ENCODE measurements around the gene FFAR1.
"Not testable (repeated sequence)": the region's sequence is repeated elsewhere in the genome, so short reads cannot be mapped to it uniquely, and the experiment has no call there.

FFAR1 gene

DNA sequence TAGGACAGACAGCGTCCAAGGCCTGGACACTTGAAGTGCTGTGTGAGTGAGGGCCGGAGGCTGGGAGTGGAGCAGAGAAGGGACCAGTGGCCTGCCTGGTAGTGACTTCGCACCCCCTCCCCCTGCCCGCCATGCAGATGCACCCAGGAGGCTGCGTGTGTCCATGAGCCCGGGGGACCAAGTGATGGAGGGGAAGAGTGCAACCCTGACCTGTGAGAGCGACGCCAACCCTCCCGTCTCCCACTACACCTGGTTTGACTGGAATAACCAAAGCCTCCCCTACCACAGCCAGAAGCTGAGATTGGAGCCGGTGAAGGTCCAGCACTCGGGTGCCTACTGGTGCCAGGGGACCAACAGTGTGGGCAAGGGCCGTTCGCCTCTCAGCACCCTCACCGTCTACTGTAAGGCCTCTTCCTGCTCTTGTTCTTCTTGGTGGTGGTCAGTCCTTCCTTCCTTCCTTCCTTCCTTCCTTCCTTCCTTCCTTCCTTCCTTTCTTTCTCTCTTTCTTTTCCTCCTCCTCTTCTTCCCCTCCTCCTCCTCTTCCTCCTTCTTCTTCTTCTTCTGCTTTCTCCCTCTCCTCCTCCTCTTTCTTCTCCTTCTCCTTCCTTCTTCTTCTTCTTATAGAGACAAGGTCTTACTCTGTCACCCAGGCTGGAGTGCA, 6.0 kb upstream of the FFAR1 start:
- no peak for DNase-seq (ENCODE audit: low read depth in 2 of 3, low spot score in 2 of 3)

DNA sequence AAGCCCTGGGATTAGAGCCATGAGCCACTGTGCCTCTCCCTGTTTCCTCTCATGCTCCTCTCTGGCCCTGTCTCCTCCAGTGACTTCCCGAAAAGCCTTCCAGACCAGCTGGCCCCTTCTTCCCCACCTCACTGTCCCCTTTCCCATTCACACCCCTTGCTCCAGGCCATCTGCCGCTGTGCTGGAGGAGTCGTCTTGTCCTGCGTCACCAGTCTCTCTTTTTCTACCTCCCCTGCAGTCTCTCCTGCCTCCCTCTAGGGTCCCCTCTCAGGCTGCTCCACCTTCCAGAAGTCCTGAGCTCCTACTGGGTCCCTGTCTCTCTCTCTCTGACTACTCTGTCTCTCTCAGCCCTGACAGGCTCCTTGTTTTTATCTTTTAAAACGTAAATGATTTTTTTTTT, 5.3 kb upstream of the FFAR1 start:
- DNase-seq (ENCODE audit: low read depth in 2 of 3, low spot score in 2 of 3): no peak

DNA sequence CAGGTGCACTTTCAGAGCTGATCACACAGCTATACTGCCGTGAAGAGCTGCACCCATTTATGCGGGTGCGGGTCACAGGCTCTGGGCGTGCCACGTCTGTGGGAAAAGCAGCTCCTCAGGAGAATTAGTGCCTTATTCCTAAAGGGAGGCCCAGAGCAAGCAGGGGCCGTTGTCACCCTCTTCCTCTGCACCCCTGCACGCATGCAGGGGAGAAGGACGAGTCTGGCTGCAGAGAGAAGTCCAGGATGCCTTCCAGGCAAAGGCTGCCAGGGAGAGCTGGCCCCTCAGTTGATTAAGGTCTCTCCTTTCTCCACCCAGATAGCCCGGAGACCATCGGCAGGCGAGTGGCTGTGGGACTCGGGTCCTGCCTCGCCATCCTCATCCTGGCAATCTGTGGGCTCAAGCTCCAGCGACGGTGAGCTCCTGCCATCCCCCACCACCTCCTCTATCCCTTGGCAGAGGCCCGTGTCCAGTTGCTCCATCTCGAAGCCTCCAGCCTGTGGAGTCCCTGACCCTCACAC, 3.1 kb upstream of the FFAR1 start:
- no peak for DNase-seq (ENCODE audit: low read depth in 2 of 3, low spot score in 2 of 3)

DNA sequence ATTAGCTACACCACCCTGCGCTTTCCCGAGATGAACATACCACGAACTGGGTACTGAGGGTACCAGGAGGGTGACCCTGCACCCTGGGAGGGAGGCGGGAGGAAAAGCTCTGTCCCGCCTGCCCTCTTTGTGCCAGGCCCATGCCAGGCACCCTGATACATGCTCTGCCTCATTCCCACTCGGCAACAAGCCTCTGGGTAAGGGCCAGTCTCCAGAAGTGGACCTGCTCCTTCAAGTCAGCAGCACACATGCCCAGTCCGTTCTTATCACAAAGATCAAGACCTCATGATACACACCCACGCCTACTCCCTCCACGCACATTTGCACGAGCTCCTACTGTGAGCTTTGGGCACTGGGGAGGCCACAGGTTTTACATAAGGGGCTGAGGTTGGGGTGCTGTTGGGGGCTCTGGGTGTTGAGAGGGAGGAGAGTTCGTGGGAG, 2.0 kb upstream of the FFAR1 start:
- no peak for DNase-seq (ENCODE audit: low read depth in 2 of 3, low spot score in 2 of 3)

DNA sequence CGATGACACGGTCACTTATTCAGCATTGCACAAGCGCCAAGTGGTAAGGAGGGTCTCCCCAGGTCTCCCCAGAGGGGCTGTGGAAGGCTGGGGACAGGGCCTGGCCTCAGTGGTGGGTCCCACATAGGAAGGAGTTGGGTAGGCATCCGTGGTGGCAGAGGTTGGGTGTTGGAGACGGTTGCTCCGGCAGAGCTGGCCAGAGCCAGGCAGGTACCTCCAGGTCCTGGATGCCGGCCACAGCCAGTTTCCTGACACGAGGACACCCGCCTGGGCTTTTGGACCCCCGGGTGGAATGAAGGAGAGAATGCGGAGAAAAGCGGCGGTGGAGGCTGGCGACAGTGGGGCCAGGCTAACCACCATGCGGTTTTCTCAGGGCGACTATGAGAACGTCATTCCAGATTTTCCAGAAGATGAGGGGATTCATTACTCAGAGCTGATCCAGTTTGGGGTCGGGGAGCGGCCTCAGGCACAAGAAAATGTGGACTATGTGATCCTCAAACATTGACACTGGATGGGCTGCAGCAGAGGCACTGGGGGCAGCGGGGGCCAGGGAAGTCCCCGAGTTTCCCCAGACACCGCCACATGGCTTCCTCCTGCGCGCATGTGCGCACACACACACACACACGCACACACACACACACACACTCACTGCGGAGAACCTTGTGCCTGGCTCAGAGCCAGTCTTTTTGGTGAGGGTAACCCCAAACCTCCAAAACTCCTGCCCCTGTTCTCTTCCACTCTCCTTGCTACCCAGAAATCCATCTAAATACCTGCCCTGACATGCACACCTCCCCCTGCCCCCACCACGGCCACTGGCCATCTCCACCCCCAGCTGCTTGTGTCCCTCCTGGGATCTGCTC, 1.3 kb upstream of the FFAR1 start:
- DNase-seq (ENCODE audit: low read depth in 2 of 3, low spot score in 2 of 3): peak in 2 of 3 experiments; percentile 42 to 56

DNA sequence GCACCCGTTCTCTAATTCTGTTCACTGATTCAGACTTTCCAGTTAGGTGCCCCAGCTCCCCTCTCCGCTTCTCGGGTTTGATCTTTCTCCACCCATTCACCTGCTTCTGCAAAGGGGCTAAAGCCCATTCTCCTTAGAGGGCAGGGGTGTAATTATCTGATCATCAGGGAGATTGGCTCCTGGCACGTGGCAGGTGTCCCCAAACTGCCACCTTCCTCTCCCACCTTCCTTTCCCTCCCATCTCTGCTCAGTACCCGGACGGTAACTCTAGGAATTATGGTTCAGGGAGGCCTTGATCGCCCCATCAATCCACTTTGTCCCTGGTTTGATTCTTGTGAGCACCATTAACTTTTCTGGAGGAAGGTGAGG, 212 bp downstream of the FFAR1 start:
- no peak for DNase-seq (ENCODE audit: low read depth in 2 of 3, low spot score in 2 of 3)

DNA sequence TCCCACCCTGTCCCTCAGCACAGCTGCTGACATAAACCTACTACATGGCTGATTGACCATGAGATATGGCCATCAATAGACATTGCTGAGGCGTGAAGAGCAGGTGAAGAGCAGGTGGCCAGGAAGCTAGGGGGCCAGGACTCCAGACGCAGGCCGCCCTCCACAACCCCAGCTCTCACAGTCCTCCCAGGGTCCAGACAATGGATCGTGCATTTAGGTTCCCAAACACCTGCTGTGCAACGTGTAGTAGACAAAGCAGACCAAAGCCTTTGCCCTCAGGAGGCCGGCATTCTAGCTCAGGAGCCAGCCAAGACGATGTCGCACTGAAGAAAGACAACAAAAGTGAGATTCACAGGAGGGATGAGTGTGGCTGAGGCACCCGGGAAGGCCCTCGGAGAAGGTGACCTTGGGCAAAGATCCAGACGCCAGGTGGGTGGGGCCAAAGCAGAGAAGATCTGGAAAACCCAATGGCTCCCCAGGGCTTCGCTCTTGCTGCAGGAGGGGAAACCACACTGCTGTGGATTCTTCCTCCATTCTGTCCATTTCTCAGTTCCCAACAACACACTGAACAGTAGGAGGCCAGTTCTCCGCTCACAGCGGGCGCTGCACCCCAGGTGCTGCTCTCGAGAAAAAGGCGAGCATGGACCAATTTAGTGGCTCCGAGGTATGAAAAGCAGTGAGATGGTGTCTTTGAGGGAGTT, 1.4 kb downstream of the FFAR1 start:
- no peak for DNase-seq (ENCODE audit: low read depth in 2 of 3, low spot score in 2 of 3)

DNA sequence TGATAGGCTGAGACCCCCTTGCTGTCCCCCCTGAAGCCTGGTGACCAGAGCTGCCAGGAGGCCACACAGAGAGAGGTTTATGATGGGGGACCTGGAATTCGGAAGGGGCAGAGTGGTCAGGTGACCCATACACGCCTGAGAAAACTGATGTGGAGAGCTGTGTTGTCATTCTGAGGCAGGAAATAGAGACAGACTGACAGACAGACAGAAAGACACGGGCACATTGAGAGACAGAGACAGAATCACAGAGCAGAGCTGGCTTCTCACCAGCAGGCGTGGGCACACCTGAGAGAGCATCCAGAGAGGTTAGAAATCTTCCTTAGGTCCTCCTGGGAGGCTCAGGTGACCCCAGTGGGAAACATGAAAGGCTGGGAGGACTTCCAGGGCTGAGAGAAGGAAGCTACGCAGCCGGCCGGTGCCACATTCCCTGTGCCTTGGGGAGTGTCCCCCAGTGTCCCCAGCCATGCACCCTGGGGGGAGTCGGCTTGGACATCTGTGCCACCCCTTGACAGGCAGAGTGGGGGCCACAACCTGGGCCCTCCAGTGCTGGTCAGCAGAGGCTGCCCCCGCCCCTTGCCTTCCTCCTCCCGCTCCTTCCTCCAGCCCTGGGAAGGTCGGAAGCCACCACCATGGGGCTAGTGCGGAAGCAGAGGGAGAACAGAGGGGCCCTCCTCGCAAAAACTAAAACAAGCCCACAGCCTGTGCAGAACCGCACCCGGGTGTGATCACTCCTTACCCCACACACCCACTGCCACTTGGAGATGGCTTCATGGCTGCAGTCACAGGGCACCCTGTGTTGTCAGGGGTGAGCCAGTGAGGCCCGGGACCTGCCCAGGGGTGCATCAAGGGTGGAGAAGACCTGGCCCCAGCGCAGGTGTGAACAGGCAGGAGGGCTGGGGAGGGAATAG, 2.2 kb downstream of the FFAR1 start:
- DNase-seq (ENCODE audit: low read depth in 2 of 3, low spot score in 2 of 3): no peak

DNA sequence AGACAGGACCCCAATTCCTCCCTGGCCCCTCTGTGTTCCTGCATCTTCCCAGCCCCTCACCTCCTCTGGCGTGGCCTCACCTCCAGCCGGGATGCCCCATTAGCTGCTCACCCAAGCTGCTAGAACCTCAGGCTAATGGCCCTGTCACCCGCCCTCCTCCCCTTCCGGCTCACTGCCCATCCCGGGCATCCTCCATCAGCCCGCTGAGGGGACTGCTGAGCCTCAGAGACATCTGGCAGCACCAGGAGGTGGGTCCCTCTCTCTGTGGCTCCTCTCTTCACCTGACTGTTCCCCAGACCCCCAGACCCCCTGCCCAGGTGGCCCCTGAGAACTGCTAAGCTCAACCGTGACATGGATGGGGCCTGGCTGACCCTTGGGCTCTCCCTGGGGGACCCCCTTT, 2.9 kb downstream of the FFAR1 start:
- no peak for DNase-seq (ENCODE audit: low read depth in 2 of 3, low spot score in 2 of 3)

DNA sequence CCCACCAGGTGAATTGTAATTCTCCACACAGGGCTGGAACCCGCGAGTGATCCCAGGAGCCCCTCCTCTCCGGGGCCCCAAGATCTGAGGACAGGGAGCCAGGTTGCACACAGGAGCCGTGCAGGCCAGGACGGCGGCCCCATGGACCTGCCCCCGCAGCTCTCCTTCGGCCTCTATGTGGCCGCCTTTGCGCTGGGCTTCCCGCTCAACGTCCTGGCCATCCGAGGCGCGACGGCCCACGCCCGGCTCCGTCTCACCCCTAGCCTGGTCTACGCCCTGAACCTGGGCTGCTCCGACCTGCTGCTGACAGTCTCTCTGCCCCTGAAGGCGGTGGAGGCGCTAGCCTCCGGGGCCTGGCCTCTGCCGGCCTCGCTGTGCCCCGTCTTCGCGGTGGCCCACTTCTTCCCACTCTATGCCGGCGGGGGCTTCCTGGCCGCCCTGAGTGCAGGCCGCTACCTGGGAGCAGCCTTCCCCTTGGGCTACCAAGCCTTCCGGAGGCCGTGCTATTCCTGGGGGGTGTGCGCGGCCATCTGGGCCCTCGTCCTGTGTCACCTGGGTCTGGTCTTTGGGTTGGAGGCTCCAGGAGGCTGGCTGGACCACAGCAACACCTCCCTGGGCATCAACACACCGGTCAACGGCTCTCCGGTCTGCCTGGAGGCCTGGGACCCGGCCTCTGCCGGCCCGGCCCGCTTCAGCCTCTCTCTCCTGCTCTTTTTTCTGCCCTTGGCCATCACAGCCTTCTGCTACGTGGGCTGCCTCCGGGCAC, 3.9 kb downstream of the FFAR1 start:
- DNase-seq (ENCODE audit: low read depth in 2 of 3, low spot score in 2 of 3): no peak

DNA sequence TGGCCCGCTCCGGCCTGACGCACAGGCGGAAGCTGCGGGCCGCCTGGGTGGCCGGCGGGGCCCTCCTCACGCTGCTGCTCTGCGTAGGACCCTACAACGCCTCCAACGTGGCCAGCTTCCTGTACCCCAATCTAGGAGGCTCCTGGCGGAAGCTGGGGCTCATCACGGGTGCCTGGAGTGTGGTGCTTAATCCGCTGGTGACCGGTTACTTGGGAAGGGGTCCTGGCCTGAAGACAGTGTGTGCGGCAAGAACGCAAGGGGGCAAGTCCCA, 4.4 kb downstream of the FFAR1 start:
- DNase-seq (ENCODE audit: low read depth in 2 of 3, low spot score in 2 of 3): no peak

DNA sequence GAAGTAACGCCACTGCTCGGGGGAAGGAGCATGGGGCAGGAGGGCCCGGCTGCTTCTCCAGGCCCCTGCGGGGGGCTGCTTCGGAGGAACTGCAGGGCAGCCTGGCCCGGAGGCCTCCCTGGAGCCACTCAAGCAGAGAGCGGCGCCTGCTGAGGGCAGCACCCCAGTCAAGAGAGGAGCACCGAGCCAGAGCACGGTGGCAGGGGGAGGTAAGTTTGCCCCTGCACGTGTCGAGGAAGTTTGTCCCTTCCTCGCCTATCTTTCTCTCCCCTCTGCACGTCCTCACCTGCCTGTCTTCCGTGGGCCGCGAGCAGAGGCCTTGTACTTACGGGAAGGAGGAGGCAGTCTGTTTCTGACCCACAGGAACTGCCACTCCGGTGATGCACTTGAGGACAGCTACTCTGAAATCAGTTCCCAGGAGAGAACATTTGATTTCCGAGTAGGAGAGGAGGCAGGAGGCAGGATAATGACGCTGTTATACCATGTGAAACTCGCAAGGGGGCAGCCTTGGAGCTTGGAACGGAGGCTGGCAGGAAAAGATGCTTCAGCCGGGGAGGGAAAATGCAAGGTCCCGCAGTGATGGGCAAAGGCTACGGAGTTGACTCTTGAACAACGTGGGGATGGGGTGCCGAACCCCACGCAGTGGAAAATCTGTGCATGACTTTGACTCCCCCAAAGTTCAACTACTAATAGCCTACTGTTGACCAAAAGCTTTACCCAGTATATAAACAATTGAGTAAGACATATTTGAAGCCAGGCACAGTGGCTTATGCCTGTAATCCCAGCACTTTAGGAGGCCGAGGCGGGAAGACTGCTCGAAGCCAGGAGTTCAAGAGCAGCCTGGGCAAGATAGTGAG, 5.0 kb downstream of the FFAR1 start:
- DNase-seq (ENCODE audit: low read depth in 2 of 3, low spot score in 2 of 3): peak; percentile 28 to 60 (median 40)

DNA sequence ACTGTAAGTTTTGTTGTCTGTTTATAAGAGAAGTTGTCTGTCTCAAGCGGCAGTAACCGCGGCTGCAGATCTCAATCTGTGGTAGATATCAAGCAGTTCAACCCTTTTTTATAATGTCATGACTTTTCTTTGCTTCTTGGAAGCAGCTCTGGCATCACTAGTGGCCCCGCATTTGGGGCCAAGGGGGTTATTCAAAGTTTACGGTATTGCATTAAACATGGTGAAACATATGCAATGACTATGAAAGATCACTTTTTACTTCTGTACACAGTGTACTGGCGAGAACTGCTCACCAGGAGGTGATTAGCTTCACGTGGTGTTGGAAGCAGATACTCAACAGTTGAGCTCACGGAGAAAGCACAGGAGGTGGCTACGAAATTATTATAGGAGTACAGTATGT, 5.9 kb downstream of the FFAR1 start:
- no peak for DNase-seq (ENCODE audit: low read depth in 2 of 3, low spot score in 2 of 3)

DNA sequence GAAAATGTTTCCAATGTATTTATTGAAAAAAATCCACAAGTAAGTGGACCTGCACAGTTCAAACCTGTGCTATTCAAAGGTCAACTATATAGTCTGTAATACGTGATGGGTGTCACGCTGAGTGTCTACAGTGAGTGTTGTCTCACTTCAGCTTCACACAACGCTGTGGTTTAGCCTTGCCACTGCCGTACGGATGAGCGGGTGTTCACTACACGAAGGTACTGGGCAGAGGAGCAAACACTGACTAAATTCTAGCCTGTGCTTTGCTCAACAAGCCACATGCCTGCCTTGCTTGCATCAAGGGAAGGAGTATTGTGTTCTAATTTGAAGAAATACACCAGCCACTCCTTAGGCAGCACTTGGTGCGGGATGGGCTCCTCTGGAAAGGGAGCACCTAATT, 7.2 kb downstream of the FFAR1 start:
- DNase-seq (ENCODE audit: low read depth in 2 of 3, low spot score in 2 of 3): no peak

DNA sequence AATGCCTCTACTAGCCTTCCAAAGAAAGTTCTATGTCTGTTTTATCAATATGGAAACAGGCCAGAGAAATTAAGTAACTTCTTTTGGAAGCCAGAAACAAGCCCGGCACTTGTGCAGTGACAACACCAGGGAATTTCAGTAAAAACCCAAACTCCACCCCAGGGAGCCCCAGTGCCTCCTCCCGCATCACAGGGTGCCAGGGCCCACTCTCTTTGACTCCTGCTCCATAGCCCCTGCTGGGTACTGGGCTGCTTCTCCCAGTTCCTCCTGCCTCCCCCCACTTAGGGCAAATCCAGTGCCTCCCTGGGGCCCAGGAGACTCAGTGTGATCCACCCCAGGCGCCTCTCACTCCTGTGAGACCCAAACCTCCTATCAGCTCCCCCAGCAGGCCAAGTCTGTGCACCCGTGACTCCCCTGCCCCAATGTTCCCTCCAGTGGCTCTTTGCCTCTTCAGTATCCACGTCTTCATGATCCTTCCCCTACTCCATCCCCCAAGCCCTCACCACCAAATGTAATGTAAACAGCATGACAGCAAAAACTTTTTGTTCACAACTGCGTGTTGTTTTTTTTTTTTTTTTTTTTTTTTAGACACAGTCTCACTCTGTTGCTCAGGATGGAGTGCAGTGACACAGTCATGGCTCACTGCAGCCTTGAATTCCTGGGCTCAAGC, 8.2 kb downstream of the FFAR1 start:
- DNase-seq (ENCODE audit: low read depth in 2 of 3, low spot score in 2 of 3): no peak

DNA sequence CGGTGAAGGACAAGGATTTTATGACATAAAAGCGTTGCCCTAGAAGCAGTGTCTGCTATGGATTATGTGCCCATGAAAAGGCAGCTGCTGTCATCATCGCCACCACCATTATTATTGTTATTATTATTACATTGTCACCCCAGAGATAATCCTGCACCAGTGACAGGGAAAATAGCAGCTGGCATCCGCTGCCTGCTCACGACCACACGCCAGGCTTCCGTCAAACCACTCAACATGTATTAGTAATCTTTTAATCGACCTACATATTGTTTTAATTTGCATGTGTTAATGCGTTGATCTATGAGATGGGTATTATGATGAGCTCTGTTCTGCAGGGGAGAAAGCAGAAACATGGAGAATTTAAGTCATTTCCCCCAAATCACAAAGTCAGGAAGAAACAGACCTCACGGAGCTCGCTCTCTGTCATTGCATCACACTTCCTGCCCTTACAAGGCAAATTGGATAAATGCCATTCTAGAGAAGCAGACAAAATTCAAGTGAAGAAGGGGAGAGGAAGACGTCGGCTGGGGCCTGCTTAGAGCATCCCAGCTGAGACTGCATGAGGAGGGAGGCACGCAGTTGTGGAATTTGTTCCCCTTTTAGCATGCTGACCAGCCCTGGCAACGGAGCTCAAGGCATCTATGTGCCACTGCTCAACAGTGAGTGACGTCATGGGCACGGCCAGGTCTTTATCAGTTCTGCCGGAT, 10.3 kb downstream of the FFAR1 start, which contains the start of gene FFAR3:
FFAR3 (plus strand) TSS at position 594 of the 707 bp plus-strand sequence. CDS start 431 bp downstream, outside the sequence.
- DNase-seq (ENCODE audit: low read depth in 2 of 3, low spot score in 2 of 3): no peak

DNA sequence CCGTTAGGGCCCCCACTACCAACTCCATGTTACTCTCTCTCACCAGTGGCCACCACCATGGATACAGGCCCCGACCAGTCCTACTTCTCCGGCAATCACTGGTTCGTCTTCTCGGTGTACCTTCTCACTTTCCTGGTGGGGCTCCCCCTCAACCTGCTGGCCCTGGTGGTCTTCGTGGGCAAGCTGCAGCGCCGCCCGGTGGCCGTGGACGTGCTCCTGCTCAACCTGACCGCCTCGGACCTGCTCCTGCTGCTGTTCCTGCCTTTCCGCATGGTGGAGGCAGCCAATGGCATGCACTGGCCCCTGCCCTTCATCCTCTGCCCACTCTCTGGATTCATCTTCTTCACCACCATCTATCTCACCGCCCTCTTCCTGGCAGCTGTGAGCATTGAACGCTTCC, 11.1 kb downstream of the FFAR1 start:
- not testable (repeated sequence) for DNase-seq (ENCODE audit: low read depth in 2 of 3, low spot score in 2 of 3)

DNA sequence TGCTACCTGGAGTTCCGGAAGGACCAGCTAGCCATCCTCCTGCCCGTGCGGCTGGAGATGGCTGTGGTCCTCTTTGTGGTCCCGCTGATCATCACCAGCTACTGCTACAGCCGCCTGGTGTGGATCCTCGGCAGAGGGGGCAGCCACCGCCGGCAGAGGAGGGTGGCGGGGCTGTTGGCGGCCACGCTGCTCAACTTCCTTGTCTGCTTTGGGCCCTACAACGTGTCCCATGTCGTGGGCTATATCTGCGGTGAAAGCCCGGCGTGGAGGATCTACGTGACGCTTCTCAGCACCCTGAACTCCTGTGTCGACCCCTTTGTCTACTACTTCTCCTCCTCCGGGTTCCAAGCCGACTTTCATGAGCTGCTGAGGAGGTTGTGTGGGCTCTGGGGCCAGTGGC, 11.7 kb downstream of the FFAR1 start:
- DNase-seq (ENCODE audit: low read depth in 2 of 3, low spot score in 2 of 3): not testable (repeated sequence)
